GM12874 (cell line): ENCODE data around the gene WDR44.

Experiments
- CTCF ChIP-seq: IDR thresholded peaks from 2 replicates; pipeline ENCODE4 v1.5.1; 2011; ENCODE audit warnings: low read depth, mild to moderate bottlenecking, control low read depth, low read length, moderate library complexity; ENCODE audit not compliant: insufficient read depth

Gene WDR44

GRCh38 chrX:118464501-118464900 lies 118.6 kb downstream of the WDR44 start:
- TF ChIP-seq CTCF = no peak

- TF ChIP-seq CTCF = no peak
Observed at GRCh38 chrX:118468122-118468521, 122.2 kb downstream of the WDR44 start.

GRCh38 chrX:118474586-118474985 lies 128.7 kb downstream of the WDR44 start:
- TF ChIP-seq CTCF = no peak

GRCh38 chrX:118475903-118476302 lies 130.0 kb downstream of the WDR44 start:
- no peak for TF ChIP-seq CTCF

GRCh38 chrX:118480172-118480571 lies 134.3 kb downstream of the WDR44 start:
- TF ChIP-seq CTCF = no peak

- no peak for TF ChIP-seq CTCF
Observed at GRCh38 chrX:118484216-118484903, 138.5 kb downstream of the WDR44 start.

- no peak for TF ChIP-seq CTCF
Observed at GRCh38 chrX:118493016-118493415, 147.1 kb downstream of the WDR44 start.
